Measurements from ENCODE around the gene PREP. TPM values are rescaled to one million over a fixed set of nuclear protein-coding genes. Genes with fewer than 3 reads are reported as not detected.

PREP gene
- 10 to 100 TPM; 35.4 to 52.9 TPM for total RNA-seq

GRCh38 chr6:105402939-105403935 is at the start of gene PREP:
TSS of gene PREP (minus strand) at chr6:105403082. CDS start at chr6:105402891, 191 bp downstream.

Other genes starting within 250 kb of the PREP start
- gene POPDC3, start 223.1 kb downstream of the PREP start, total RNA-seq, result 10 to 100 TPM; 67.4 to 75.9 TPM